Right lobe of liver (tissue), 4 donors: ENCODE measurements around the gene CD4.

ENCODE experiments used
- POLR2A ChIP-seq: fragments of 450-650 bp; IDR thresholded peaks from one replicate; pipeline ENCODE4 v1.6.1; 2017; ENCODE audit warnings: antibody characterized with exemption, mild to moderate bottlenecking
- TF ChIP-seq, protein P1 (sequence below), 4 donors: fragments of 200-600 bp in 3 of 4; fragments of 450-650 bp in 1 of 4; IDR thresholded peaks; one replicate each; pipeline versions ENCODE4 v1.5.1 to v1.8.0; 2016 to 2022; ENCODE audit warnings: antibody characterized with exemption in 4 of 4, mild to moderate bottlenecking in 2 of 4
- donor health status: DM: no; HTN: no; CAD: no.
- donor health status: DM: no; HTN: no; CAD: no.
- donor health status: DM: no; HTN: yes; CAD: no.

DNA sequence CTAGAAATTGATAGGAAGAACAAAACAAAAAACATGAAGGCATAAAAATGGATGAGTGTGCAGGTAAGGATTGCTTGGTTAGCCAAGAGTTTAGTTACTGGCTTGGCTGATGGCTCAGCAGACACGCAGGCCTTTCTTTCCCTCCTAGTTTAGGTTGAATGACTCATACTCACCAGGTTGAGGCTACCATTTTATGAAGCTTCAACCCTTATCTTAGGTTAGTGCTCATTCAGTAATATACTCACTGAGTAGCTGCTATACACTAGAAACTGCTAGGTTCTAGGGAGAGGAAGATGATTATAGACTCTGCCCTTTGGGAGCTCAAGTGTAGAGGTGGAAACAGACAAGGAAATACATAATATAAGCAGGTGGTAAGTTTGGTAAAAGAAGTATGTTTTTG is 44.9 kb downstream of the CD4 start:
- TF ChIP-seq, protein P1, sequence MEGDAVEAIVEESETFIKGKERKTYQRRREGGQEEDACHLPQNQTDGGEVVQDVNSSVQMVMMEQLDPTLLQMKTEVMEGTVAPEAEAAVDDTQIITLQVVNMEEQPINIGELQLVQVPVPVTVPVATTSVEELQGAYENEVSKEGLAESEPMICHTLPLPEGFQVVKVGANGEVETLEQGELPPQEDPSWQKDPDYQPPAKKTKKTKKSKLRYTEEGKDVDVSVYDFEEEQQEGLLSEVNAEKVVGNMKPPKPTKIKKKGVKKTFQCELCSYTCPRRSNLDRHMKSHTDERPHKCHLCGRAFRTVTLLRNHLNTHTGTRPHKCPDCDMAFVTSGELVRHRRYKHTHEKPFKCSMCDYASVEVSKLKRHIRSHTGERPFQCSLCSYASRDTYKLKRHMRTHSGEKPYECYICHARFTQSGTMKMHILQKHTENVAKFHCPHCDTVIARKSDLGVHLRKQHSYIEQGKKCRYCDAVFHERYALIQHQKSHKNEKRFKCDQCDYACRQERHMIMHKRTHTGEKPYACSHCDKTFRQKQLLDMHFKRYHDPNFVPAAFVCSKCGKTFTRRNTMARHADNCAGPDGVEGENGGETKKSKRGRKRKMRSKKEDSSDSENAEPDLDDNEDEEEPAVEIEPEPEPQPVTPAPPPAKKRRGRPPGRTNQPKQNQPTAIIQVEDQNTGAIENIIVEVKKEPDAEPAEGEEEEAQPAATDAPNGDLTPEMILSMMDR (IDR thresholded peaks at IDR 0.05) = no peak
- TF ChIP-seq POLR2A = no peak
